ENCODE measurements around the gene SLC25A22.
A peak's percentile ranks its signal among the peaks of the same experiment; 100 is the strongest.

Gene SLC25A22

DNA sequence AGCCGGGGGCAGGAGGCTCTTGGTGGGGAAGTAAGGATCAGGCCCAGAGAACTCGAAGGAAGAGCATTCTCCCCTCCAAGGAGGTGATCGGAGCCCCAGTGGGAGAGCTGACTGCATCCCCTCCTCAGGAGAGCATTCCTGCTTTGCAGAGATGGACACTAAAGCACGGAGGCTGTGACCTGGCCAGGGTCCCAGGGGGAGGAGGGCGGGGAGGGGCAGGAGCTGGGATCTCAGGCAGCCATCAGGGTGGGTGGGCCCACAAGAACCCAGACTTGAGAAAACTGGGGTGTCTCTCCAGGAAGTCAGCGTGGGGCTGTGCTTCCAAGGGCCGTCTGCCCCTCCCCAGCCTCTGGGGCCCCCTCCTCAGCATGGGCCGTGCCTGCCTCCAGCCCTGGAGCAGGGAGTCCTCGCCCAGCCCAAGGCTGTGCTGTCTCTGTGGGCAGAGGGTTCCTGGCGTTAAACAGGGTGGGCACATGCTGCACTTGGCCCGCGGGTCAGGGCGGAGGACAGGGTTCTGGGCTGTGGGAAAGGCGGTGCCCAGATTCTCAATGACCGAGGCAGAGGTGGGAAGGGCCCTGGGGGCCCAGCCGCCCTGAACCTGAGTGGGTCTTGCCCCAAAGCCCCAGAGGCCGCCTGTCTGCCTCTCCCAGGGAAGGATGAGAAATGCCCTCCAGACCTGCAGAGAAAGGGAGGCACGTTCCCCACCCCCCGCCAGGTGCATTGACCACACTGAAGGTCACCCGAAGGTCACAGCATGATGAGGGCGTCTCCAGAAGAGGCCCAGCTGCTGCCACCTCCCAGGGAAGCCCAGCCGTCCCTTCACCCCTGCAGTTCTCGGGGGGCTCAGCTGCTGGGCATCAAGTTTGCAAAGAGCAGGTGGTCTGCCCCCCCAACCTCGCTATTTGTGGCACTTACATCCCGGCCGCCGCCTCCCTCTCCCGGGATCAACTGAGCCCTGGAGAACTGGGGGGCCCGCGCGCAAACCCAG, 8.8 kb downstream of the SLC25A22 start:
- no peak for ATAC-seq
- DNase-seq = no peak

DNA sequence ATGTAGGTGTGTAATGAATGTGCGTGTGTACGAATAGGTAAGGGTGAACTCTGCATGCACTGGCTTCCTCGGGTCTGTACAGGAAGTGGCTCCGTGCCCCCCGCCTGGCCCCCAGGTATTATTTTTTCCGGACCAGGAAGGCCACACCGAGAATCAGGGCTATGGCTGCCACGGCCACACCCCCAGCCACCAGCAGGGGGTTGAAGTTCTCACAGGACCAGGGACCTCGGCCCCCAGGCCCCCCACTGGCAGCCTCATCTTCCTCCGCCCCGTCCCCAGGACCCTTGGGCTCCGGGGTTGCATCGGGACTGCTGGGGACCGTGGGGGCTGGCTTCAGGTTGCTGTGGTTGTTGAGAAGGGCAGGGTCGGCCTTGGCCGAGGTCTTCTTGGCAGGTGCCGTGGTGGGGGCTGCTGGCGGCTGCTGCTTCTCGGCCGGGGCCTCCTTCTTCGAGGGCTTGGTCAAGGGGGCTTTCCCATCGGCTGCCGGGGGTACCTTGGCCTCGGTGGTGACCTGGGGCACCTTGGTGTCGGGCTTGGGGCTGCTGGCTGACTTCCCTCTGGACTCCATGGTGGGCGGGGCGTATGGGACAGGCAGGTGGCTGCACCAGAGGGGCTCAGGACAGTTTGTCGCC, 10.0 kb downstream of the SLC25A22 start:
- DNase-seq (no peak), ATAC-seq (no peak)

DNA sequence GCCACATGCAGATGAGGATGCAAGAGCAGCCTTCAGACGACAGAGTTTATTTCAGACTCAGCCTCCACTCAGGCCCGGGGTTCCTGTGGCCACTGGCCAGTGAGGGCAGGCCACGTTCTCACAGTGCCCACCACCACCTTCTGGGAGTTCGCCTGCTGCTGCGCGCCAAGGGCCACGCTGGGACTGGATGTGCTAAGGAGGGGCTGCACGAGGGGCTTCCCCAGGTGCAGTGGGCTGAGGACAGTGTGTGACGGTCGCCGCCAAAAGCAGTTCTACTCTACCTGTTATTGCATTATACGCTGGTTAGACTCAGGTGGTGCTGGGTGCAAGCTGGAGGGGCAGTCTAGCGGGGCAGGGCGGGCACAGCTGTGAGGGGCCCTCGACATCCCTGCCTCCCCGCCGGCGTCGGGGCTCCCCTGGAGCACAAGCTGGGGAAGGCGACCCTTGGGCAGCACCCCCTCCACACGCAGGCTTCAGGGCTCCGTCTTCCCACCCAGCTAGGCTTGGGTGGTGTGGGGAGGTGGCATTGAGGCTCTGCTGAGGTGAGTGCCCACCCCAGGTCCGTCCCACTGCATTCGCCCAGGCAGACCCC, 10.9 kb downstream of the SLC25A22 start:
- no peak for DNase-seq
- no peak for ATAC-seq

GRCh38 chr11:786235-787083, 11.6 kb downstream of the SLC25A22 start:
- no peak for ATAC-seq
- no peak for DNase-seq

GRCh38 chr11:783581-784015, 14.5 kb downstream of the SLC25A22 start:
- DNase-seq = peak; percentile 62
- peak; percentile 70 for ATAC-seq

- no peak for ATAC-seq
- DNase-seq = no peak
These were observed 15.6 kb downstream of the SLC25A22 start for GRCh38 chr11:782264-783174.

- ATAC-seq (no peak), DNase-seq (no peak)
These were observed 18.0 kb downstream of the SLC25A22 start for GRCh38 chr11:779955-780532.

GRCh38 chr11:778976-779954, 18.8 kb downstream of the SLC25A22 start:
- no peak for DNase-seq
- ATAC-seq = no peak

- DNase-seq (peak; percentile 98), ATAC-seq (peak; percentile 79)
These were observed 20.5 kb downstream of the SLC25A22 start, which contains the start of gene GATD1 for GRCh38 chr11:777288-778255. Gene GATD1, minus strand, starts transcription at chr11:777487. Its CDS starts 25 bp downstream, at chr11:777462.

DNA sequence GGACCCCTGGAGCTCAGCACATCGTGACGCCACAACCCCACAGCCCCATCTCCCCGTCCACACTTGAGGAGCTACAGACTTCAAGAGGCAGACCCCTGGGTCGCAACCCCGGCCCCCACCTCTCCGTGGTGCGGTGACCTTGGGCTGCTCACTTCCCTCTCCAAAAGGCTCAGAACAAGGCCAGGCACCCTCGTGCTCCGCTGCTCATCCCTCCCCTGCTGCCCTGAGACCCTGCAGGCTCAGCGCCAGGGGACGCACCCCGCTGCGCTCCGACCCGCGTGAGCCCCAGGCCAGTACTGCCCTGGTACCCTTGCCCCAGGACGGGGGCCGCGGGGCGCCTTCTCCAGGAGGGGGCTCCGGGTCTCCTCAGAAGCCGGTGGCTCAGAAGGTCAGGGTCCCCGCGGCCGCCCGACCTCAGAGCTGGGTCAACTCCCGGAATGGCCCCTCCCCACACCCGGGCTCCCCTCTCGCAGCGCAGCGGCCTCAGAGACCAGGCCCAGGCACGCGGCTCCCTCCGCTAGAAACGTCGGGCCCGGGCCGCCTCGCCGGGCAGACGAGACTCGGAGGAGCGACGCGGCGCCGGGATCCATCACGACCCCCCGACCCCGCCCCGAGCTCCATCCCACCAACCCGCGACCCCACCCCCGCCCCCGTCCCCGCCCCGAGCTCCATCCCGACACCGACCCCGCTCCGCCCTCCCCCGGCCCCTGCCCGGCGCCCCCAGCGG, 21.4 kb downstream of the SLC25A22 start:
- DNase-seq = no peak
- peak; percentile 35 for ATAC-seq

- DNase-seq = no peak
- ATAC-seq = no peak
These were observed 21.9 kb downstream of the SLC25A22 start for GRCh38 chr11:776263-776560.

DNA sequence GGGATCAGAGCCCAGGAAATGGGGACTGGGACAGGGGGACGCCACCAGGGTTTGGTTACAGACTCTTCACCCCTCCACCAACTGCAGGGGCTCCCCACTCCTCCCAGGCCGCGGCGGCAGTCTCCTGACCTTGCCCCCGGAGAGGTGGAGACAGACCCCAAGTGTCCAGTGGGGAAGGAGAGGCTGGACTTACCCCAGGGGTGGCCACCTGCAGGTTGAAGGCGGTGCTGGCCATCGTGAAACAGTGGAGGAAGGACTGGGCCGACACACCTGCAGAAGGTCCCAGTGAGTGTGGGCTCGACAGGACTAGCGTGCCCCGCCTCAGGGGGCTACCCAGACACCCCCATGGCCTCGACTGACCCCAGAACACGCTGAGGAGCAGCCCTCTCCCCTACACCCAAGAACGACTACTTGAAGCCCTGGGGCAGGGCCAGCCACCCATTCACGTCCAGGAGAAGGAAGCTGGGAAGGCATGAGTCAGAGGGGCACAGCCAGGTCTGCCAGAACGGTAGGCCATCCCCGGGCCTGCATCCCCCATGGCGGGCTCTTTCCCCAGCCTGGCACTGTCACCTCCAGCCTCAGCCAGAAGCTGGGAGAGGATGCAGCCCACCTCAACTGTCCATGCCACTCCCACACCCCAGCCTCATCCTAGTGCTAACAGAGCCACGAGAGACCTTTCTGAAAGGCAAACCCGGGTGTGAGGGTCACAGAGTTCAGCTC, 23.0 kb downstream of the SLC25A22 start:
- no peak for ATAC-seq
- no peak for DNase-seq

DNA sequence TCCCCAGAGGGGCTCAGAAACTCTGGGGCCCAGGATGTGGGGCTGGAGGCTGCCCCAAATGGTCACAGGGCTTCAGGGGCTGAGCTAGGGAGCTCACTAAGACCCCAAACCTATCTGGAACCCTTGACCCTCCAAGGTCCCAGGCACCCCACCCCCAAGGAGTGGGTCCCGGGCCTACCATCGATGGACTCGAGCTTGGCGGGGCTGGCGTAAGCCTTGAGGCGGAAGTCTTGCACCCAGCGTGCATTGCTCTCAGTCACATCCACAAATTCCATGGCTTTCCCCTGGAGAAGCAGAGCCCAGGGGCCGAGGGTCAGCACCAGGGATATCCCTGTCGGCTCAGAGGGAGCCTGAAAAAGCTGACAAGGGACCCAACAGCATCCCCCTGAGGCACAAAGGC, 24.3 kb downstream of the SLC25A22 start:
- no peak for ATAC-seq
- no peak for DNase-seq

DNA sequence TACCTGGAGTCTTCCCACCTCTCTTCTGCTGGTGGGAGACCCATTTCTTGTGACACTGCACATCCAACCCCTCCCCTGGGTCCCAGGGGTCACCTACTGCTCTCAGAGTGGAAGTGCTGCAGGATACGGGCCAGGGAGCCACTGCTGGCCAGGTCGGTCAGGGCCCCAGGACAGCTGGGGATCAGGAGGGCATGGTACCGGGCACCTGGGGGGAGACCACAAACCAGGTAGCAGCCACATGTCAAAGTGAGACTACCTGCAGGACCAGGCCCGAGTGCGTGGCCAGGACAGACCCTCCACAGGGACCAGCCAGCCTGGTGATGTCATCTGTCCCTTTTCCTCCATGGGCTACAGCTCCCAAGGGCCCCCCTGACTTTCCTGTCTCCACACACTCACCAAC, 24.7 kb downstream of the SLC25A22 start:
- ATAC-seq (no peak), DNase-seq (no peak)

- DNase-seq (no peak), ATAC-seq (no peak)
These were observed 25.4 kb downstream of the SLC25A22 start for GRCh38 chr11:772429-773390.

Data from stimulated activated naive CD8-positive, alpha-beta T cell treated with anti-CD3 and anti-CD28 coated beads, Interleukin-15, Interleukin-2, amounts not matched to agents 100 U/mL and 50 U/mL, for 24 hours (primary cell).